Stimulated activated CD8-positive, alpha-beta memory T cell treated with anti-CD3 and anti-CD28 coated beads, Interleukin-15, amount 100 ng/mL, for 24 hours (primary cell): ENCODE data around the gene FOXL3.

Experiments
- DNase-seq: peaks from one replicate; pipeline ENCODE4 v3.0.0-alpha.2; 2020; ENCODE audit warnings: low read depth

The FOXL3 gene

GRCh38 chr7:266851-267840 lies 22.8 kb upstream of the FOXL3 start:
- DNase-seq = no peak

DNA sequence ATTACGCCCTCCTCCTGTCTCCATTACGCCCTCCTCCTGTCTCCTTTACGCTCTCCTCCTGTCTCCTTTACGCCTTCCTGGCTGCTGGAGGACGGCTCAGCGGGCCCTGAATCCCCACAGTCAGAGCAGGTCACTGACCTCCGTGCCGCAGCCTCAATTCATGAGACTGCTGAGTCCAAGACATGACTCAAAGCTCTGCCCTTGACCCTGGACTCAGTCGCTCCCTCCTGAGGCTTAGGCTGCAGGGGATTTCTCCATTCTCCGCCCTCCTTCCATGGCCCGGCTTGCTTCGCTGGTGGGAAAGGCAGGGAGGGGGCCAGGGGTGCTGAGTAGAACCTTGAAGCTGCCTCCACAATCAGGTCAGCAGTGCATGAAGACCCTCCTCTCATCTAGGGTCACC lies 21.0 kb upstream of the FOXL3 start:
- DNase-seq = no peak

- DNase-seq = no peak
Measured at GRCh38 chr7:269721-270120, 20.2 kb upstream of the FOXL3 start.

- no peak for DNase-seq
Measured at GRCh38 chr7:270351-270983, 19.5 kb upstream of the FOXL3 start.

DNA sequence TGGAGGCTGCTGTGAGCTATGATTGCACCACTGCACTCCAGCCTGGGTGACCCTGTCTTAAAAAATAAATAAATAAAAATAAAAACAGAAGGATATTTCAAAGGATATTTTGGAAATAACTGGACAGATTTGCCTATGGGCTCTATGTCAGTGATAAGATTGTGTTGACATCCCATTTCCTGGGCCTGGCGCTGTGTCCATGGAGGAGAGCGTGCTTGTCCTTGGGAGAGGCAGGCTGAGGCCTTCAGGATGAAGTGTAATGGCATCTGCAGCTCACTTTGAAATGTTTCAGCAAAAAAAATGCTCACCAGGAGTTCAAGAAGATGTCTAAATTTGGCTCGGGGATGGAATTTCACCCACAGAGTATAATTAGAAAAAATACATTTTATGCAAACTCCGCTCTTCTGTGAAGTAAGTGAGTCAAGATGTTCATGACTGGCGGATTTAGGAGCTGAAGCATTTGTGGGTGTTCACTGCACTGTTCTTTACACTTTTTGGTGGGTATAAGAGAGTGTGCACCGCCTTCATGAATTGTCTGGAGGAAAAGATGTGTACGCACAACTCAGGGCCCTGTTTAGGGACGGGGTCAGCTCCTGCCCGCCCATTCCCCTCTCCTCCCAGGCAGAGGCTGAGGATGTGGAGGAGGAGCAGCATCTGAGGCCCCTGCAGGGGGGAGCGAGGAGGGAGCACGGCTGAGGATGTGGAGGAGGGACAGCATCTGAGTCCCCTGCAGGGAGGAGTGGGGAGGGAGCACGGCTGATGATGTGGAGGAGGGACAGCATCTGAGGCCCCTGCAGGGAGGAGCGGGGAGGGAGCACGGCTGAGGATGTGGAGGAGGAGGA lies 18.5 kb upstream of the FOXL3 start:
- no peak for DNase-seq

GRCh38 chr7:272108-272615 lies 17.8 kb upstream of the FOXL3 start:
- no peak for DNase-seq

DNA sequence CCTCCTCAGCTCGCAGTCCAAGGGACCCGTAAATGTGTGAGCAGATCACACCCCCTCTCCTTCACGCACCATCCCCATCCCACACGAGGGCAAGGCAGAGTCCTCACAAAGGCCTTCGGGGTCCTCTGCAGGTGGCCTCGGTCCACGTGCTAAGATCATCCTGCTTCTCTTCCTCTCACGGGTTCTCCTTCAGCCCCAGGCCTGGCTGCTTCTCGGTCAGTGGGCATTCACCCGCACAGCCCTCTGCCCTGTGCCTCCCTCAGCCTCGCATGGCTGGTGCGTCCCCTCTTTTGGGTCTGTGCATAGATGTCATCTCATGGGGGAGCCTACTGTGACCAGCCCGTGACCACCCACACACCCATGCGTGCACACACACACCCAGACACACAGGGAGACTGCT lies 17.3 kb upstream of the FOXL3 start:
- no peak for DNase-seq

DNA sequence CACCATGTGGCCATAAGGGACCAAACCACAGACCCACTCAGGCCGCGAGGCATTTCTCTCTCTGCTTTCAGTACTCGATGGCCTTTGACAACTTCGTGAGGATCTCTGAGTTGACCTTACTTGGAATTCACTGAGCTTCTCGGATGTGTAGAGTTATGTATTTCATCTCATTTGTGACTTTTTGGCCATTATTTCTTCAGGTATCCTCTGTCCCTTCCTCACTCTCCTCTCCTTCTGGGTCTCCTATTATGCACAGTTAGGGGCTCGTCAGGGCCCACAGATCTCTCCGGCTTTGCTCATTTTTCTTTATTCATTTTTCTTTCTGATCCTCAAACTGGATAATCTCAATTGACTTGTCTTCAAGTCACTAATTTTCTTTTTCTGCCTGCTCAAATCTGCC lies 16.6 kb upstream of the FOXL3 start:
- no peak for DNase-seq

DNA sequence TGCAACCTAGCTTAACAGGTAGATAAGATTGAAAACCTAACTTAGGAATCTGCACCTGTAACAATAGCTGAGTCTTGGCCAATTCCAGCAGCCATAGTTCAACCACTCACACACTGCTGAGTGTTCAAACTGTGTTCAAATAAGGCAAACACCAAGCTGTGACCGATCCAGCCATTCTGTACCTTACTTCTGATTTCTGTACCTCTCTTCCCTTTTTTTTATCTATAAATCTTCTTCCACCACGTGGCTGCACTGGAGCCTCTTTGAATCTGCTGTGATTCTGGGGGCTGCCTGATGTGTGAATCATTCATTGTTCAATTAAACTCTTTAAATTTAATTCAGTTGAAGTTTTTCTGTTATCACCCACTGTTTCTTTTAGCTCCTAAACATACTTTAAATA lies 15.7 kb upstream of the FOXL3 start:
- DNase-seq = no peak

DNA sequence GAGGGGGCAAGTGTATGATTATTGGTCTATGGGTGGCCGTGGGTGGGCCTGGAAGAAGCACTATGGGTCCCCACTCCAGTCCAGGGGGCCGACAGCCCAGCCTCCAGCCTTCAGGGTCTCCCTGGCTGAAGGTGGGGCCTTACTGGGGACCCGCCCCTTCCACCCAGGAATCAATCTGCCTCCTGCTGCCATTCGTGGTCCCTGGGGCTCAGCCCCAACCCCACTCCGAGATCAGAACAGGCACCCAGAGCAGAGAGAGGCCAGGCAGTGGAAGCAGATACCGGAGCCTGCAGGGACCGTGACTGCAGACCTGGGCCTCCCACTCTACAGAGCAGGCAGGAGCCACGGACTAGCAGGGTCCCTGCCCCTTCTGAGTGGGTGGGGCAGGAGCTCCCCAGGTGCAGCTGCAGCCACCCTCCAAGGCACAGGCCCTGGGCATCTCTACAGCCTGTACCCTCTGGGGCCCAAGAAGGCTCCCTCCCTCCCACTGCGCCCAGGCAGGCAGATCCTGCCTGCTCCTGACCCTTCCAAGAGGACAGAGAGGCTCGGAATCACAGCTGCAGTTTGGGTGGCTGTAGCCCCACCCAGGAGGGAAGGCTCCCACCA lies 13.6 kb upstream of the FOXL3 start:
- no peak for DNase-seq

GRCh38 chr7:277228-277627 lies 12.7 kb upstream of the FOXL3 start:
- no peak for DNase-seq

- no peak for DNase-seq
Measured at GRCh38 chr7:278081-278480, 11.9 kb upstream of the FOXL3 start.

GRCh38 chr7:279821-280220 lies 10.1 kb upstream of the FOXL3 start:
- DNase-seq = no peak

GRCh38 chr7:280461-280860 lies 9.5 kb upstream of the FOXL3 start:
- DNase-seq = no peak

GRCh38 chr7:281637-282036 lies 8.3 kb upstream of the FOXL3 start:
- no peak for DNase-seq

DNA sequence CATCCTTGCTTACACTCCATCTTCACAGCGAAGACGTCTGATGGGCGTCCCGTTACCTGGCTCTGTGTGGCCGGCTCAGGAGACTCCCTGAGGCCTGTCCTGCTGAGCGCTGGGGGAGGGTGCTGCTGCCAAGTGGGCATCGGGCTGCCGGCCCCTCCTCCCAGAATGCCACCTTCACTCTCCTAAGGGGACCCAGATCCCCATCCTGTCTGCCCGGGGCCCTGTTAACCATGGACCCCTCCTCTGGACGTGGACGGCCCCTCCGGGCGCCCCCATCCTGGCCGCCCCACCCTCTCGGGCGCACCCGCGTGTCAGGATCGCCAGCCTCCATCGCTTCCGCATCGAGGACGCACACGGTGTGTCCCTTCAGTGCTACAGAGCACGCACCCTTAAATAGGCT lies 7.3 kb upstream of the FOXL3 start:
- no peak for DNase-seq

GRCh38 chr7:284762-285722 lies 4.9 kb upstream of the FOXL3 start:
- no peak for DNase-seq

DNA sequence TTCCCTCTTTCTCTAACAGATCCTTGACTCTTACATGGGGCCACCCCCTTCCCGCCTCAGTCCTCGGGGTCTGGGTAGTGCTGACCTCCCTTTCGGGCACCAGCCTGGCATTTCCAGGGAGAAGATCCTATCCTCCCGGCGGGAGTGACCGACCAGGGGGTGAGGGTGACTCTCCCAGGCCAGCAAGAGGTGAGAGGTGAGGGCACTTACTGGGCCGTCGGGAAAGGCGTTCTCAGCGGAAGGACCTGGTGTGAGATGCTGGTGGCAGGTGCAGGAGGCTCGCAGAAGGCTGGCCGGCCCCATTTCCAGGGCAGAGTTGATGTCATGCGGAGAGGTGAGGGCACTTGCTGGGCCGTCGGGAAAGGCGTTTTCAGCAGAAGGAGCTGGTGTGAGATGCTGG lies 4.2 kb upstream of the FOXL3 start:
- no peak for DNase-seq

- no peak for DNase-seq
Measured at GRCh38 chr7:286266-286665, 3.7 kb upstream of the FOXL3 start.

- no peak for DNase-seq
Measured at GRCh38 chr7:288671-289101, 1.3 kb upstream of the FOXL3 start.
